Measurements from ENCODE around the gene PDGFRA.

PDGFRA gene

DNA sequence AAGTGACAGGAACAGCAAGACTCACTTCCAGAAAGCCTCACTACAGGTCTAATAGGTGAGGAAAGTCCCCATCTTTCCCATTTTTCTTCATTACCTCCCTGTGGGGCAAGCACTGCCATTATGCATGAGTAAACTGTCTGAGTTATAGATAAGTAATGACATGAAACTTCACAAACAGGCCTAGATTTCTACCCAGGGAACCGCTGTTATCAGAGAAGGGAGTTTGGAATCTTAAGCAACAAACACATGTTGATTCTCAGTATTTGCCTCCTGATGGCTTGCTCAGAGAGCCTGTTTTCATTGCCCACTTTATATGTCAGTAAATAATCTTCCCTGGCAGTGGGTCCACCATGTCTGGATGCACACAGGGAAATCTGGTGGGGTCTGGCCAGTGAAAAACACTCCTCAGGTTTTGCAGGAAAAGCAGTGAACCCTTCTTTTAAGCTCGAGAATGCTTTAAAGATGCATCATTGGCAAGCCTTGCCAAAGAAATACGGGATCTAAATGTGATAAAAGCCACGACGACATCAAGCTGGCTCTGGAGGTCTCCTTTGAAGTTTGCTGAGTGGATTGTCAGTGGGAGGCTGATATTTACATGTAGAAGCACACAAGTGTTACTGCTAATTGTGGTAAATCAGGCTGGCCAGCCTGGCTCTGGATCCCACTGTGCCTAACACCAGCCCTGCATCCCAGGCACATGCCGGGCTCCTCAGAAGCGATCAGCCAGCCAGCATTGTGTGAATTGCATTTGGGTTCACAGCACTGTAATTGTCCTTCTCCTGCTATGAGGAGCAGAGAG, 25.2 kb downstream of the PDGFRA start:
- TF ChIP-seq, protein P1, sequence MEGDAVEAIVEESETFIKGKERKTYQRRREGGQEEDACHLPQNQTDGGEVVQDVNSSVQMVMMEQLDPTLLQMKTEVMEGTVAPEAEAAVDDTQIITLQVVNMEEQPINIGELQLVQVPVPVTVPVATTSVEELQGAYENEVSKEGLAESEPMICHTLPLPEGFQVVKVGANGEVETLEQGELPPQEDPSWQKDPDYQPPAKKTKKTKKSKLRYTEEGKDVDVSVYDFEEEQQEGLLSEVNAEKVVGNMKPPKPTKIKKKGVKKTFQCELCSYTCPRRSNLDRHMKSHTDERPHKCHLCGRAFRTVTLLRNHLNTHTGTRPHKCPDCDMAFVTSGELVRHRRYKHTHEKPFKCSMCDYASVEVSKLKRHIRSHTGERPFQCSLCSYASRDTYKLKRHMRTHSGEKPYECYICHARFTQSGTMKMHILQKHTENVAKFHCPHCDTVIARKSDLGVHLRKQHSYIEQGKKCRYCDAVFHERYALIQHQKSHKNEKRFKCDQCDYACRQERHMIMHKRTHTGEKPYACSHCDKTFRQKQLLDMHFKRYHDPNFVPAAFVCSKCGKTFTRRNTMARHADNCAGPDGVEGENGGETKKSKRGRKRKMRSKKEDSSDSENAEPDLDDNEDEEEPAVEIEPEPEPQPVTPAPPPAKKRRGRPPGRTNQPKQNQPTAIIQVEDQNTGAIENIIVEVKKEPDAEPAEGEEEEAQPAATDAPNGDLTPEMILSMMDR (conservative IDR thresholded peaks at IDR 0.05), result no peak
- no peak overlapping the region for H3K27ac ChIP-seq

DNA sequence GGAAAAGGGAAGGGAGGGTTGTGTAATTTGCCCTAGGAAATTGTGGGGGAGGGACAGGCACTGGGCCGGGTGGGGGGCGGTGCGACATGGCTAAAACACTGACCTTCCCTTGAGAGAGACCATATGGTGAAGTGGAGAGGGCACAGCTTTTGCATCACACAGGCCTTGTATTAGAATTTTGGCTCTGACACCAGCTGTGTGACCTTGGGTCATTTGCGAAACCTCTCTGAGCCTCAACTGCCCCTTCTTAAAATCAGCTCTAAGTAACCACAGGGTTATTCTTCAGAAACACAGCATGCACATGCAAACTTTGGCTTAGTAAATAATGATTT, 25.8 kb downstream of the PDGFRA start:
- H3K27ac ChIP-seq, result no peak overlapping the region
- TF ChIP-seq, protein P1 (conservative IDR thresholded peaks at IDR 0.05), result no peak

DNA sequence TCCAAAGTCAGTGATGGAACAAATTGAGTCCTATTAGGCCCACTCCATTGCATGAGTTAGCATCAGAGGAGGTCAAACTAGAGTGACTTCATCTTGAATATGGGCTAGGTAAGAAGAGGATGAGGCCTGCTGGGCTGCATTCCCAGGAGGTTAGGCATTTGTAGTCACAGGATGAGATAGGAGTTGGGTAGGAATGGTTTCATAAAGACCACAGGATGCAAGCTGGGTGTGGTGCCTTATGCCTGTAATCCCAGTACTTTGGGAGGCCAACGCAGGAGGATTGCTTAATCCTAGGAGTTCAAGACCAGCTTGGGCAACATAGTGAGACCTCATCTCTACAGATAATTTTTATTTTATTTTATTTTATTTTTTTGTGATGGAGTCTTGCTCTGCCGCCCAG, 26.8 kb downstream of the PDGFRA start:
- no peak overlapping the region for H3K27ac ChIP-seq
- TF ChIP-seq, protein P1 (conservative IDR thresholded peaks at IDR 0.05), result no peak

DNA sequence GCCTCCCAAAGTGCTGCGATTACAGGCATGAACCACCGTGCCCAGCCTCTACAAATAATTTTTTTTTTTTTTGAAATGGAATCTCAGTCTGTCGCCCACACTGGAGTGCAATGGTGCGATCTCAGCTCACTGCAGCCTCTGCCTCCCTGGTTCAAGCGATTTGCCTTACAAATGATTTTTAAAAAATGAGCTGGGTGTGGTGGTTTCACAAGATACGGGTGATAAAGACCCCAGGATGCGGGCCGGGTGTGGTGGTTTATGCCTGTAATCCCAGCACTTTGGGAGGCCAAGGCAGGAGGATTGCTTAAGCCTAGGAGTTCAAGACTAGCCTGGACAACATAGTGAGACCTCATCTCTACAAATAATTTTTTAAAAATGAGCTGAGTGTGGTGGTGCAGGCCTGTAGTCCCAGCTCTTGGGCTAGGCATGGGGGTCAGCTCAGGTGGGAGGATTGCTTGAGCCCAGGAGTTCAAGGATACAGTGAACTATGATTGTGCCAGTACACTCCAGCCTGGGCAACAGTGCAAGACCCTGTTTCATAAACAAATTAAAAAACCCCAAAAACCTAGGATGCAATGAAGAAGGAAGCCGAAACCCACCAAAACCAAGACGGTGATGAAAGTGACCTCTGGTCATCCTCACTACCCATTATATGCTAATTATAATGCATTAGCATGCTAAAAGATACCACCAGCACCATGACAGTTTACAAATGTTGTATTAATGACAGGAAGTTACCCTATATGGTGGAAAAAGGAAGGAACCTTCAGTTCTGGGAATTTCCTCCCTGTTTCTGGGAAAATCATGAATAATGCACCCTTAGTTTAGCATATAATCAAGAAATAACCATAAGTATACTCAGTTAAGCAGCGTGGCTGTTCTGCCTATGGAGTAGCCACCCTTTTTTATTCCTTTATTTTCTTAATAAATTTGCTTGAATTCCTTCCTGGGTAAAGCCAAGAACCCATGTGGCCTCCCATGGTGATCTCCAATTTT, 27.7 kb downstream of the PDGFRA start:
- TF ChIP-seq, protein P1 (conservative IDR thresholded peaks at IDR 0.05), result no peak
- no peak overlapping the region for H3K27ac ChIP-seq

DNA sequence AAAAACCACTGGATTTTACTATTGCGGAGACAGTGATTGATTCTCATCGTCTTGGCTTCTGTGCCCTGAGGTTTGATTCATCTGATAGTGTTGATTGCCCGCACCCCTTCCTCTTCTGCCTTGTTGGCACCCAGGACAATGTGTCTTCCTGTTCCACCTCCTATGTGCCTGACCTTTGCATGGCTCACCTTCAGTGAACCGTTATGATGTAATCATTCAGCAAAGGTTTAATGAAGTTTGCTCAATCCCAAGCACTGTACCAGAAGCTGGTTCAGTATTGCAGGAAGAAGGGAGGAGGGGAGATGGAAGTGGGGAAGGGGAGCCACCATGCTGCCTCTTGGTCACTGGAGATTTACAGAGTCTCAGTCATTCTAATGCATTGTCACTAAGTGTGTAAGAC, 36.3 kb downstream of the PDGFRA start:
- H3K27ac ChIP-seq, result no peak overlapping the region
- TF ChIP-seq, protein P1 (conservative IDR thresholded peaks at IDR 0.05), result no peak

DNA sequence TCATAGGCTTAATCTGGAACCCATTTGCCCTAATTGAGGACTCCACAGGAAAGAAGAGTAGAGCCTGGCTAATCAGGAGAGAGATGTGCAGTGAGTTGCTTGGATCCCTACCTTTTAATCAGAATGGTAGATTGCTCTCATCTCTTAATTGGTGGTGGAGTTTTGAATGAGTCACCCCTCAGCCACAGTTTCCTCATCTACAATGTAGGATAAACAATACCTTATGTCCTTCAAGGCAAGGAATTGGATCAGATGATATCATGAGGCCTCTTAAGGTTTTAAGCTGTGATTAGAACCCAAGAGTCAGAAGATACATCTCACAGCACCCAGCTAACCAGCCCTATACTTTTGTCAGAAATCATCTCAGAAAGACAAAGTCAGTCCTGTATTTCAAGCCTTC, 39.1 kb downstream of the PDGFRA start:
- TF ChIP-seq, protein P1 (conservative IDR thresholded peaks at IDR 0.05), result no peak
- no peak overlapping the region for H3K27ac ChIP-seq

DNA sequence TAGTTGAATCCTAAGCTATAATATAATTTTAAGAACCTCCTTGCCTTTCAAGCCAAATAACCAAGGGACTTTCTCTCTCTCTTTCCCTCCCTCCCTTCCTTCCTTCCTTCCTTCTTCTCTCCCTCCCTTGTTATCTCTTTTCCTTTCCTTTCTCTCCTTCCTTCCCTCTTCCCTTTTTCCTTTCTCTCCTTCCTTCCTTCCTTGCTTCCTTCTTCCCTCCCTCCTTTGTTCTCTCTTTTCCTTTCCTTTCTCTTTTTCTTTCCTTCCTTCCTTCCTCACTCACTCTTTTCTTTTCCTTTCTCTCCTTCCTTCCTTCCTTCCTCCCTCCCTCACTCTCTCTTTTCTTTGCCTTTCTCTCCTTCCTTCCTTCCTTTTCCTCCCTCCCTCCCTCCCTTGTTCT, 42.4 kb downstream of the PDGFRA start:
- TF ChIP-seq, protein P1 (conservative IDR thresholded peaks at IDR 0.05), result no peak
- H3K27ac ChIP-seq, result no peak overlapping the region
